WTC11 (cell line): Measurements from ENCODE around the gene TPP1.

Experiments used
- CBFB ChIP-seq: sonication (generic); formaldehyde crosslinking; IDR thresholded peaks from 2 replicates; pipeline ENCODE4 v1.8.1; 2022; ENCODE audit warnings: mild to moderate bottlenecking, low read depth, missing genetic modification reagents
- CREB1 ChIP-seq: sonication (generic); formaldehyde crosslinking; IDR thresholded peaks from 2 replicates; pipeline ENCODE4 v1.8.0; 2023; ENCODE audit warnings: mild to moderate bottlenecking, missing genetic modification reagents
- CTCF ChIP-seq: fragments of 200-600 bp; IDR thresholded peaks from 2 replicates; pipeline ENCODE4 v1.8.0; 2022; ENCODE audit warnings: antibody characterized with exemption
- MAX ChIP-seq: sonication (generic); formaldehyde crosslinking; IDR thresholded peaks from 2 replicates; pipeline ENCODE4 v1.8.0; 2022; ENCODE audit warnings: mild to moderate bottlenecking, missing genetic modification reagents
- NR1H2 ChIP-seq: sonication (generic); formaldehyde crosslinking; IDR thresholded peaks from 2 replicates; pipeline ENCODE4 v1.9.0; 2021; ENCODE audit warnings: mild to moderate bottlenecking, moderate library complexity, missing genetic modification reagents
- TEAD1 ChIP-seq: sonication (generic); formaldehyde crosslinking; IDR thresholded peaks from 2 replicates; pipeline ENCODE4 v1.8.0; 2022; ENCODE audit warnings: mild to moderate bottlenecking, missing genetic modification reagents
- USF1 ChIP-seq: sonication (generic); formaldehyde crosslinking; IDR thresholded peaks from 2 replicates; pipeline ENCODE4 v1.8.0; 2022; ENCODE audit warnings: mild to moderate bottlenecking, missing genetic modification reagents
- ZBTB43 ChIP-seq: sonication (generic); formaldehyde crosslinking; IDR thresholded peaks from 2 replicates; pipeline ENCODE4 v1.8.1; 2023; ENCODE audit warnings: mild to moderate bottlenecking, missing genetic modification reagents
- ZNF317 ChIP-seq: sonication (generic); formaldehyde crosslinking; IDR thresholded peaks from 2 replicates; pipeline ENCODE4 v1.8.1; 2023; ENCODE audit warnings: low read depth, mild to moderate bottlenecking, moderate library complexity, missing genetic modification reagents, borderline replicate concordance
- TF ChIP-seq, protein P1 (sequence below): sonication (generic); formaldehyde crosslinking; conservative IDR thresholded peaks from 2 replicates; pipeline ENCODE4 v1.8.1; 2022; ENCODE audit warnings: mild to moderate bottlenecking, missing genetic modification reagents
- TF ChIP-seq, protein P2 (sequence below): sonication (generic); formaldehyde crosslinking; IDR thresholded peaks from 2 replicates; pipeline ENCODE4 v1.8.1; 2023; ENCODE audit warnings: mild to moderate bottlenecking, missing genetic modification reagents

GRCh38 chr11:6598555-6598954 lies 20.7 kb downstream of the TPP1 start:
- TF ChIP-seq ZBTB43 (CRISPR knock-in tag) (no peak), CTCF (no peak), TEAD1 (CRISPR knock-in tag) (no peak), MAX (CRISPR knock-in tag) (no peak), NR1H2 (CRISPR knock-in tag) (no peak), USF1 (CRISPR knock-in tag) (no peak), ZNF317 (CRISPR knock-in tag) (no peak), CBFB (CRISPR knock-in tag) (no peak), CREB1 (CRISPR knock-in tag) (no peak)
- TF ChIP-seq, protein P1, sequence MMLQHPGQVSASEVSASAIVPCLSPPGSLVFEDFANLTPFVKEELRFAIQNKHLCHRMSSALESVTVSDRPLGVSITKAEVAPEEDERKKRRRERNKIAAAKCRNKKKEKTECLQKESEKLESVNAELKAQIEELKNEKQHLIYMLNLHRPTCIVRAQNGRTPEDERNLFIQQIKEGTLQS (CRISPR knock-in tag), result no peak
- TF ChIP-seq, protein P2, sequence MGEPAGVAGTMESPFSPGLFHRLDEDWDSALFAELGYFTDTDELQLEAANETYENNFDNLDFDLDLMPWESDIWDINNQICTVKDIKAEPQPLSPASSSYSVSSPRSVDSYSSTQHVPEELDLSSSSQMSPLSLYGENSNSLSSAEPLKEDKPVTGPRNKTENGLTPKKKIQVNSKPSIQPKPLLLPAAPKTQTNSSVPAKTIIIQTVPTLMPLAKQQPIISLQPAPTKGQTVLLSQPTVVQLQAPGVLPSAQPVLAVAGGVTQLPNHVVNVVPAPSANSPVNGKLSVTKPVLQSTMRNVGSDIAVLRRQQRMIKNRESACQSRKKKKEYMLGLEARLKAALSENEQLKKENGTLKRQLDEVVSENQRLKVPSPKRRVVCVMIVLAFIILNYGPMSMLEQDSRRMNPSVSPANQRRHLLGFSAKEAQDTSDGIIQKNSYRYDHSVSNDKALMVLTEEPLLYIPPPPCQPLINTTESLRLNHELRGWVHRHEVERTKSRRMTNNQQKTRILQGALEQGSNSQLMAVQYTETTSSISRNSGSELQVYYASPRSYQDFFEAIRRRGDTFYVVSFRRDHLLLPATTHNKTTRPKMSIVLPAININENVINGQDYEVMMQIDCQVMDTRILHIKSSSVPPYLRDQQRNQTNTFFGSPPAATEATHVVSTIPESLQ, result no peak
